Measurements from ENCODE around the gene ADAM22. TPM values are rescaled to one million over a fixed set of nuclear protein-coding genes. Genes with fewer than 3 reads are reported as not detected.

ADAM22 gene
- total RNA-seq, 1 donor from 2014 or later: 1.4 TPM

DNA sequence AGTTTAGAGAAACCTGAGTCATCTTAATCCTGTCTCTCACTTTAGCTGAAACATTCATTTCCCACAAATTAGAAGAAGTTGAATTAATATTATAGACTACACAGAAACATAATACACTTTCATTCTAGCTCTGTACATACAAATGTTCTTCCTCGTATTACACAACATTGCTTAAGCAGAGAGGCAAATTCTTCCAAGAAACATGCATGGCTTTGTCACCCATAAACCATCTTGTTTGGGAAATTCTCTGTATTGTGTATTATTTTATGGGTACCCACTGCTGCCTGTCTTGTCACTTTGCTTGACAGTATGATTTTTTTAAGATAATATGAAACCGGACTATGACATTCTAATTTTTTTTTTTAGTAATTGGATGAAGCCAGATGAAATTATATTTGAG, 181.8 kb downstream of the ADAM22 start:
- TF ChIP-seq CTCF (IDR thresholded peaks at IDR 0.05; ENCODE audit: insufficient read depth, low read length, poor library complexity, severe bottlenecking): no peak
- no peak overlapping the region for H3K4me3 ChIP-seq (ENCODE audit: low read depth, low read length)
- no peaks in the 10 kb centered on the region for H3K36me3 ChIP-seq (ENCODE audit: control insufficient read depth, insufficient read depth, low read length)
- no peak for DNase-seq (ENCODE audit: low read depth)
- no peaks in the 10 kb centered on the region for H3K27me3 ChIP-seq (ENCODE audit: control insufficient read depth, insufficient read depth, low read length)

DNA sequence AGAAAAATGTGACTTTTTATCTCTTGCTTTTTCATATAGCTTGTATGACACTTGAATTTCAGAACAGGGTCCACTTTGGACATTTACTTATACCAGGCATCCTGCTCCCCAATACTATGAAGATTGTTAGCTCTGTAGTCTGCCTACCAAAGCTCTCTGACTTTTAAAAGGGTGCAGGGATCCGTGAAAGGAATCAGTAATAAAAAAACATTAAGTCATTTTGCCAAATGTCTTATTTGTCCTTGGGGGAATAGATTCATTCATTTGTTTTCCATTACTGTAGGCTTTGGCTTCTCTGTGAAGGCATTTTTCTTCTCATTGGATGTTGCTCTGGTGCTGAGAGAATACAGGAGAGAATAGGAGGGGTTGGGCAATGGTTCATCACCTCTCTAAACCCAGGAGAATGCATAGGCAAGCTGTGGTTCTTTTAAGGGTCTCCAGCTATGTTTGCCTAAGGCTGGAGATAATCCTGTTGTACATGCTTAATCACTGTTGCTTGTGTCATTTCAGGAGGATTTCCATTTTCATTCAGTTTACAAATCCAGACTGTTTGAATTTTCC, 182.3 kb downstream of the ADAM22 start:
- DNase-seq (ENCODE audit: low read depth): no peak
- Histone ChIP-seq H3K36me3 (ENCODE audit: control insufficient read depth, insufficient read depth, low read length) (no peaks in the 10 kb centered on the region), H3K27me3 (ENCODE audit: control insufficient read depth, insufficient read depth, low read length) (no peaks in the 10 kb centered on the region), H3K4me3 (ENCODE audit: low read depth, low read length) (no peak overlapping the region)
- TF ChIP-seq CTCF (IDR thresholded peaks at IDR 0.05; ENCODE audit: insufficient read depth, low read length, poor library complexity, severe bottlenecking): no peak

DNA sequence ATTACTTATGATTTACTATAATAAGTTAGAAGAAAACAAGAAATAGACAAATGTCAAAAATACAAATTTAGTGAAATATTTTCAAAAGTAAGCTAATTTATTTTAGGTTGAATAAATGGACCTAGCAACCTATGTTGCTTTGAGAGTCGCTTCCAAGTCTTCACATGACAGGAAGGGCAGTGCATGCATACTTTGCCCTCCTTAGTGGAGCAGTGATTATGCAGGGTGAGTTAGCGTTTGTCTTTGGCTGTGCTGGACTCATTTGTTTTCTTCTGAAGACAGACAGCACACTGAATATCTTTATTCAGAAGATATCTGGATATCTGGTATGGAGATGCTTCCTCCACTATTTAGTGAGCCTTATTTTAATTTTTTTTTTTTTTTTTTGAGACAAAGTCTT, 183.3 kb downstream of the ADAM22 start:
- no peak for DNase-seq (ENCODE audit: low read depth)
- Histone ChIP-seq H3K36me3 (ENCODE audit: control insufficient read depth, insufficient read depth, low read length) (no peaks in the 10 kb centered on the region), H3K4me3 (ENCODE audit: low read depth, low read length) (no peak overlapping the region), H3K27me3 (ENCODE audit: control insufficient read depth, insufficient read depth, low read length) (no peaks in the 10 kb centered on the region)
- no peak for TF ChIP-seq CTCF (IDR thresholded peaks at IDR 0.05; ENCODE audit: insufficient read depth, low read length, poor library complexity, severe bottlenecking)

GRCh38 chr7:88121335-88121734, 187.3 kb downstream of the ADAM22 start:
- no peaks in the 10 kb centered on the region for H3K27me3 ChIP-seq (ENCODE audit: control insufficient read depth, insufficient read depth, low read length)
- DNase-seq (ENCODE audit: low read depth): no peak
- no peak overlapping the region for H3K4me3 ChIP-seq (ENCODE audit: low read depth, low read length)
- TF ChIP-seq CTCF (IDR thresholded peaks at IDR 0.05; ENCODE audit: insufficient read depth, low read length, poor library complexity, severe bottlenecking): no peak
- H3K36me3 ChIP-seq (ENCODE audit: control insufficient read depth, insufficient read depth, low read length): no peaks in the 10 kb centered on the region

DNA sequence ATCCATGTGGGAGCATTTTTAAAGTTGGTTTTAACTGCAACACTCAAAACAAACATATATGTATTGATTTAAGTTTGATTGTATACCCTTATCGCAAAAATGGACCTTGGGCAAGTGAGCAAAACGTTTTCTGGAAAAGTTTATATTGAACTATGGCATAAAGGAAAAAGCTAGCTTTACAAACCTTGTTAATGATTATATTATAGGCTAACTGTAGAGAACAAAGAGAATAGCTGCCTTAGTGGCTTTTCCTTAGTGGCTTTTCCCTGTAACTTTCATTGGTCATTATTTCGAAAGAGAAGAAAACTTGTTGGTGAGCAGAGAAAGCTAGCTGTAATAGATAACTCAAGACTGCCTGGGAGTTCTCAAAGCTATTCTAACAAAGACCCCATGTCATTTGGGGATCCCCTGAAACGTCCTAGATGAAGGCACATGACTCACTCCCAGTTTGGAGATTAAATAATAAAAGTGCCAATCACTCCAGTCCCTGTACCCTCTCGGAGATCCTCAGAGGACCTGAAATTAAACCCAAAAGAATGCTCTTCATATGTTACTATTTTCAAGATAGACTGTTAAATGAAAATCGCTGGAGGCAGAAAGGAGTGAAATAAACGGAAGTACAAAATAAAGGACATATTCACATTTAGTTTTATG, 193.7 kb downstream of the ADAM22 start:
- no peak for DNase-seq (ENCODE audit: low read depth)
- no peak for TF ChIP-seq CTCF (IDR thresholded peaks at IDR 0.05; ENCODE audit: insufficient read depth, low read length, poor library complexity, severe bottlenecking)
- Histone ChIP-seq H3K4me3 (ENCODE audit: low read depth, low read length) (no peak overlapping the region), H3K36me3 (ENCODE audit: control insufficient read depth, insufficient read depth, low read length) (no peaks in the 10 kb centered on the region), H3K27me3 (ENCODE audit: control insufficient read depth, insufficient read depth, low read length) (no peaks in the 10 kb centered on the region)

GRCh38 chr7:88132725-88133124, 198.7 kb downstream of the ADAM22 start:
- no peak overlapping the region for H3K4me3 ChIP-seq (ENCODE audit: low read depth, low read length)

More at GRCh38 chr7:88132725-88133124, 198.7 kb downstream of the ADAM22 start:
- no peak for TF ChIP-seq CTCF (IDR thresholded peaks at IDR 0.05; ENCODE audit: insufficient read depth, low read length, poor library complexity, severe bottlenecking)
- Histone ChIP-seq H3K36me3 (ENCODE audit: control insufficient read depth, insufficient read depth, low read length) (no peaks in the 10 kb centered on the region), H3K27me3 (ENCODE audit: control insufficient read depth, insufficient read depth, low read length) (no peaks in the 10 kb centered on the region)
- DNase-seq (ENCODE audit: low read depth): no peak

Data from kidney epithelial cell (primary cell).